K562 (cell line): ENCODE data around the gene PDIA3. TPM values are rescaled to one million over a fixed set of nuclear protein-coding genes. Genes with fewer than 3 reads are reported as not detected.

Experiments used
- MGA ChIP-seq: fragments of 450-650 bp; IDR thresholded peaks from 2 replicates; pipeline ENCODE4 v1.6.1; 2016; ENCODE audit warnings: mild to moderate bottlenecking, moderate library complexity
- MYNN ChIP-seq, 2 experiments: sonication (generic); formaldehyde crosslinking in 1 of 2; IDR thresholded peaks; 2 replicates each; pipeline versions ENCODE4 v1.5.0 to v1.6.1; 2016 to 2020; ENCODE audit warnings: antibody characterized with exemption in 1 of 2, missing genetic modification reagents in 1 of 2
- ZNF224 ChIP-seq: sonication (generic); formaldehyde crosslinking; IDR thresholded peaks from 2 replicates; pipeline ENCODE4 v1.8.0; 2022; ENCODE audit warnings: mild to moderate bottlenecking, missing genetic modification reagents
- polyA plus RNA-seq, 8 experiments: library from polyadenylated mRNA; depleted of rRNA in 4 of 8; stranded (reverse) in 5 of 8; unstranded in 3 of 8; fragments of >200 nt; fragmentation: Nextera tagmentation in 2 of 8; fragmentation: Illumina TruSeq in 1 of 8; extraction: Ambion mirVana in 2 of 8; extraction: Trizol in 1 of 8; gene quantifications; 2 replicates each; pipeline versions ENCODE4 v1.2.1 to v1.2.3, GENCODE V29; 2011 to 2014; ENCODE audit warnings: inconsistent platforms in 1 of 8, missing spikeins in 1 of 8
- total RNA-seq, 7 experiments: library from RNA; depleted of rRNA in 6 of 7; stranded (reverse); fragments of >200 nt in 6 of 7; fragmentation: Illumina TruSeq in 2 of 7; extraction: Trizol in 2 of 7; gene quantifications; 2 replicates each; pipeline versions ENCODE4 v1.2.1 to v1.2.3, GENCODE V29; 2011 to 2021; ENCODE audit warnings: low replicate concordance in 1 of 7

PDIA3 gene
- total and polyA plus RNA-seq, 9 of the 15 experiments (the other 6 are each of a cell fraction or from before 2014, with no cell fraction given): 13.5 to 386 (median 149) TPM

GRCh38 chr15:43769584-43770228 lies 23.5 kb downstream of the PDIA3 start (continued):
- TF ChIP-seq MGA: no peak
- TF ChIP-seq MYNN (IDR thresholded peaks at IDR 0.05): no peak
- no peak for TF ChIP-seq MYNN (CRISPR knock-in tag; IDR thresholded peaks at IDR 0.05)
- no peak for TF ChIP-seq ZNF224 (CRISPR knock-in tag)
